ENCODE results near the gene ATF6B. TPM values are rescaled to one million over a fixed set of nuclear protein-coding genes. Genes with fewer than 3 reads are reported as not detected.

Gene ATF6B
- total RNA-seq, 2 experiments from 2014 or later: 54.1 to 55.2 TPM

DNA sequence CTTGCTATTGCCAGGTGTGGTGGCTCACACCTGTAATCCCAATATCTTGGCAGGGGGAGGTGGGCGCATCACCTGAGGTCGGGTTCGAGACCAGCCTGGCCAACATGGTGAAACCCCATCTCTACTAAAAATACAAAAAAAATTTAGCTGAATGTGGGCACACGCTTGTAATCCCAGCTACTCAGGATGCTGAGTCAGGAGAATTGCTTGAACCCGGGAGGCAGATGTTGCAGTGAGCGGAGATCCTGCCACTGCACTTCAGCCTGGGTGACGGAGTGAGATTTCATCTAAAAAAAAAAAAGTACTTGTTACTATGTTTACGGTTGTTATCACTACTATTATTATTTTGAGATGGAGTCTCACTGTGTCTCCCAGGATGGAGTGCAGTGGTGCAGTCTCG lies 28.8 kb upstream of the ATF6B start:
- Mint-ChIP-seq H3K27ac (no peak overlapping the region), H3K4me1 (ENCODE audit: low read depth) (peaks cover 26% of the 10 kb centered on the region), H3K27me3 (no peaks in the 10 kb centered on the region), H3K4me3 (no peak overlapping the region), H3K9me3 (no peaks in the 10 kb centered on the region), H3K36me3 (ENCODE audit: low read depth) (peaks cover 16% of the 10 kb centered on the region)
- POLR2A ChIA-PET: interaction anchor here (0.5 kb wide), 1 partner anchor 569 kb away, joined by 3 read pairs; no protein-coding TSS in a partner anchor
- intact Hi-C loops (cut with micrococcal nuclease): loop anchor here (5.0 kb wide), 1 partner anchor 40 kb away; no protein-coding TSS in a partner anchor
- TF ChIP-seq, protein P1, sequence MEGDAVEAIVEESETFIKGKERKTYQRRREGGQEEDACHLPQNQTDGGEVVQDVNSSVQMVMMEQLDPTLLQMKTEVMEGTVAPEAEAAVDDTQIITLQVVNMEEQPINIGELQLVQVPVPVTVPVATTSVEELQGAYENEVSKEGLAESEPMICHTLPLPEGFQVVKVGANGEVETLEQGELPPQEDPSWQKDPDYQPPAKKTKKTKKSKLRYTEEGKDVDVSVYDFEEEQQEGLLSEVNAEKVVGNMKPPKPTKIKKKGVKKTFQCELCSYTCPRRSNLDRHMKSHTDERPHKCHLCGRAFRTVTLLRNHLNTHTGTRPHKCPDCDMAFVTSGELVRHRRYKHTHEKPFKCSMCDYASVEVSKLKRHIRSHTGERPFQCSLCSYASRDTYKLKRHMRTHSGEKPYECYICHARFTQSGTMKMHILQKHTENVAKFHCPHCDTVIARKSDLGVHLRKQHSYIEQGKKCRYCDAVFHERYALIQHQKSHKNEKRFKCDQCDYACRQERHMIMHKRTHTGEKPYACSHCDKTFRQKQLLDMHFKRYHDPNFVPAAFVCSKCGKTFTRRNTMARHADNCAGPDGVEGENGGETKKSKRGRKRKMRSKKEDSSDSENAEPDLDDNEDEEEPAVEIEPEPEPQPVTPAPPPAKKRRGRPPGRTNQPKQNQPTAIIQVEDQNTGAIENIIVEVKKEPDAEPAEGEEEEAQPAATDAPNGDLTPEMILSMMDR (IDR thresholded peaks at IDR 0.05): no peak
- DNase-seq: no peak
- CTCF ChIA-PET: no interaction called here
- ATAC-seq: no peak

DNA sequence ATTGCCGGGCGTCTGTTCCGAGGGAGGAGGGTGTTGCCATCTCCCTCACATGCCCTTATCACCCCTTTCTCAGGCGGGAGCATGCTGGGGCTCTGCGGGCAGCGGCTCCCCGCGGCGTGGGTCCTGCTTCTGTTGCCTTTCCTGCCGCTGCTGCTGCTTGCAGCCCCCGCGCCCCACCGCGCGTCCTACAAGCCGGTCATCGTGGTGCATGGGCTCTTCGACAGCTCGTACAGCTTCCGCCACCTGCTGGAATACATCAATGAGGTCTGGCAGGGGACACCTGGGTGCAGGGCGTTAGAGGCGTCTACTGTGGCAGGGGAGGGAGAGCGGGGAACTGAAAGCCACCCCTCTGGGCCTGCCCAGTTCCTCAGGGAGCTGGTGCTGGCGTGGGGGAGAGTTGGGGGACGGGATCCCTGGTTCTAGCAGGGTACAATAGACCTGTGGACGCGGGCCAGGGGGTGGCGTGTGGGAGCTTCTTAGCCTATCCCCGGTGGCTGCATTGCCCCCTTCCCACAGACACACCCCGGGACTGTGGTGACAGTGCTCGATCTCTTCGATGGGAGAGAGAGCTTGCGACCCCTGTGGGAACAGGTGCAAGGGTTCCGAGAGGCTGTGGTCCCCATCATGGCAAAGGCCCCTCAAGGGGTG lies 26.6 kb upstream of the ATF6B start:
- TF ChIP-seq, protein P1 (IDR thresholded peaks at IDR 0.05): peak; percentile 70
- Mint-ChIP-seq H3K36me3 (ENCODE audit: low read depth) (peaks cover 15% of the 10 kb centered on the region), H3K4me1 (ENCODE audit: low read depth) (peaks cover 41% of the 10 kb centered on the region), H3K27me3 (peaks cover 10% of the 10 kb centered on the region), H3K9me3 (no peaks in the 10 kb centered on the region), H3K4me3 (peak overlapping the region; percentile 85), H3K27ac (peak overlapping the region; percentile 97)
- POLR2A ChIA-PET: interaction anchor here (0.7 to 0.9 kb wide), 4 partner anchors 11 to 35 kb away, joined by 3 to 4 read pairs (median 4); partner anchors contain the start of gene PBX2
- peak; percentile 81 for DNase-seq
- CTCF ChIA-PET: interaction anchor here (0.9 to 1.2 kb wide), 8 partner anchors 10 to 107 kb away, joined by 3 to 8 read pairs (median 3); partner anchors contain the start of genes ATF6B and EGFL8
- ATAC-seq: peak; percentile 65
- intact Hi-C loops (cut with micrococcal nuclease): loop anchor here (5.0 kb wide), 1 partner anchor 37 kb away; no protein-coding TSS in a partner anchor

DNA sequence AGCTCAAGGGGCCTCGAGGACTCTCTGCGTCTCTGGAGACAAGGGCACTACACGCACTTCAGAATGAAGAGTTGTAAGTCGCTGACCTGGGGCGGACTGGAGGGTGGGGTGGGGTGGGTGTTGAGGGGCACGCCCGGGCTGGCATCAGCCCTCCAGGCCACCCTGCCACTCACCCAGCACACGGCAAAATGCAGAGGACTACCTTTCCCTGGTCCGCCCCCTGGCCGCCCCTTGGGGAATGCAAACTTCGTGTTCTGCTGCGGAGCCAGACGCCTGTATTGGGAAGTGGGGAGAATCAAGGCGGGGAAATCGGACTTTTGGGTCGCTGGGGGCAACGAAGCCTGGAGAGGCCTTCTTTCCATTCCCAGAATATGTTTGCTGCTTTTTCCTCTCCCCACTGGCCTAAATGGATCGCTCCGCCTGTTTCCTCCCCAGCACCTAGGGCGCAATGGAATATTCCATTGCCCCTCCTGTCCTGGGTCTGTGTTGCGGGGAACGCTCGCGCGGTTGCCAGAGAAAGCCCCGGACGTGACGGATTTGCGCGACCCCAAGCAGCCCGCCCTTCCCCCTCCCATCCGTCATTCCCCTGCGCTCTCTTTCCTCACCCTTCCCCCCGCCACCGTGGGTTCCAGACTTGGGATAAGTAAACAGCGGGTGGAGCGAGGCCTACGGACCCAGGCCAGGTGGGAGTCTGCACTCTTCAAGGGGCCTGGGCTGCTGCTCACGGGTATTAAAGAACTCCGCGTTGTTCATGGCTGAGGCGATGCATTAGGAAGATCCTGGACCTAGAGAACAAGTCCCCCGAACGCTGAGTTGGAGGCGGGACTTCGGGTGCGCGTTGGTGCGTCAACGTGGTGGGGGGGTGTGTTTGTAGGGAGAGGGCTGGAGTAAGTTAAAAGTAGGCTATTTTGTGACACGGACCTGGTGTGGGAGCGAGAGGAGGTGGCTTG lies 25.8 kb upstream of the ATF6B start, which contains the start of gene PPT2:
PPT2 (plus strand) TSS at position 578 of the 950 bp plus-strand sequence. CDS start 454 bp downstream, outside the sequence.
- Mint-ChIP-seq H3K27me3 (peaks cover 13% of the 10 kb centered on the region), H3K36me3 (ENCODE audit: low read depth) (peaks cover 16% of the 10 kb centered on the region), H3K4me3 (peak within 1 kb of the TSS; percentile 85), H3K4me1 (ENCODE audit: low read depth) (peaks cover 45% of the 10 kb centered on the region), H3K27ac (peak within 1 kb of the TSS; percentile 97), H3K9me3 (no peaks in the 10 kb centered on the region)
- TF ChIP-seq, protein P1 (IDR thresholded peaks at IDR 0.05): no peak
- peak; percentile 95 for DNase-seq
- ChIA-PET CTCF (interaction anchor here (0.9 to 2.9 kb wide), 8 partner anchors 18 to 106 kb away, joined by 3 to 8 read pairs (median 3); partner anchors contain the start of genes ATF6B and FKBPL), POLR2A (interaction anchor here (0.9 kb wide), 1 partner anchor 12 kb away, joined by 3 read pairs; no protein-coding TSS in a partner anchor)
- intact Hi-C loops (cut with micrococcal nuclease): no loop called here
- ATAC-seq: peak; percentile 84

DNA sequence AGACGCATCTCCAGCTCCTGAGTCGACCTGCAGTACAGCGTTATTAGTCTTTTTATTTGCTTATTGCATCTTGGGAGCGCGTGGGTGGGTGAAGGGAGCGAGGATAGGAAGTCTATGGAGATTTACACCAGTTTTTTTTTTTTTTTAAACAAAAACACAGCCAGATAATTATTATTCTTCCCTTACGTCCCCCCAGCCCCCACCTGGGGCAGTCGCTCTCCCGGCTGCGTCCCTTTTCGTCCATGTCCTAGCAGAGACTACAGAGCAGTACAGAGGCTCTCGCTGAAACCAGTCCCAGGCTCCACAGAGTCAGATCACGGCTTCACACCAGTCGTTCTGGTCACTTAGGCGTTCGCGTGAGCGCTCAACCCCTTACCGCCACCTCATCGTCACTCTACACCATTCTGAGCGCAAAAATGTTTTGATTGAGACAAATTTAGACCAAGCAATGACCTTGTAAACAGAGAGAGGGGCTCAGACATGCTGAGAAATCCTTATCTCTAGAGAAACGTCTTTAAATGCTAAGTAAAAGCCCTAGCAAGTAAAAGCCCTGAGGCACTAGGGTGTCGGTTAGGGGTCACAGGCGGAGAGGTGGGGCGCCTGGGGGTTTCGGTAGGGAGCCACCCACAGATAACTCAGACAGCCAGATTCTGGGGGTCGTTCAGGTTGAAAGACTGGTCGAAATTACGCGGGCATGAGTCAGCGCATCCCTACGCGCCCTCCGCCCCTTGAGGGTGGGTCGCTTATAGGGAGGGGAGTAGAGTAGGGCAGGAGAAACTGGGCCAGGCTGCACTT lies 24.9 kb upstream of the ATF6B start:
- peaks cover 52% of the 10 kb centered on the region for H3K4me1 Mint-ChIP-seq (ENCODE audit: low read depth)
- H3K9me3 Mint-ChIP-seq: no peaks in the 10 kb centered on the region
- intact Hi-C loops (cut with micrococcal nuclease): no loop called here

More for the DNA sequence above, 24.9 kb upstream of the ATF6B start:
- TF ChIP-seq, protein P1 (IDR thresholded peaks at IDR 0.05): no peak
- ATAC-seq: no peak
- peaks cover 13% of the 10 kb centered on the region for H3K36me3 Mint-ChIP-seq (ENCODE audit: low read depth)
- H3K27ac Mint-ChIP-seq: peak overlapping the region; percentile 97
- H3K27me3 Mint-ChIP-seq: peaks cover 19% of the 10 kb centered on the region
- peak; percentile 28 for DNase-seq
- ChIA-PET CTCF (interaction anchor here (1.2 to 2.9 kb wide), 3 partner anchors 24 to 105 kb away, joined by 6 to 8 read pairs (median 6); partner anchors contain the start of genes ATF6B and FKBPL), POLR2A (interaction anchor here (0.6 to 1.0 kb wide), 2 partner anchors 17 to 1354 kb away, joined by 3 read pairs; no protein-coding TSS in a partner anchor)
- H3K4me3 Mint-ChIP-seq: peak overlapping the region; percentile 85
